Prostate gland (tissue), 2 donors: ENCODE results near the gene GLIS2.

ENCODE experiments used
- POLR2A ChIP-seq: fragments of 450-650 bp; IDR thresholded peaks from one replicate; pipeline ENCODE4 v1.6.1; 2016; ENCODE audit warnings: antibody characterized with exemption, mild to moderate bottlenecking
- TF ChIP-seq, protein P1 (sequence below), 4 experiments: fragments of 200-600 bp in 2 of 4; fragments of 450-650 bp in 2 of 4; sonication (generic) in 2 of 4; IDR thresholded peaks; 1 replicate in 3 of 4; 2 replicates in 1 of 4; pipeline ENCODE4 v1.5.1; 2016 to 2019; ENCODE audit warnings: antibody characterized with exemption in 4 of 4, mild to moderate bottlenecking in 2 of 4, moderate library complexity in 2 of 4

DNA sequence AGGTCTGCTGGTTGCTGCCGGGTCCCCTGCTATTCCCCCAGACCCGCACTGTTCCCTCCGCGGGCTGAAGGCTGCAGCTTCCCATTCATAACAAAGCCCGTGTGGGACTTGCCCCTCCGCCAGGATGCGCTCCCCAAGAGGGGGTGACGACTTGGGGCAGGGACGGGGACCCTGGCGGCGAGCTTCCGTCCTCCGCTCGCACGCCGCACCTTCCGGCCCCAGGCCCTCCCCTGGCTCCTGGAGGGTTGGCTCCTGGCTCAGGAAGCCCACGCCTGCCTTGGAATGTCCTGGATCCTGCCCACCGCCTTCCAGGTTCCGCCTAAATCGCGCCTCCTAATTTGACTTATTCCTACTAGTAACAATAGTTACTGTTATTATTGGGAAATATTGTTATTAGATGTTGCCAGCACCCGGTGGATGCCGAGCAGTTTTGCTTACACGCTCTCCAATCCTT is 42.0 kb upstream of the GLIS2 start:
- TF ChIP-seq POLR2A = peak; percentile 5
- TF ChIP-seq, protein P1, sequence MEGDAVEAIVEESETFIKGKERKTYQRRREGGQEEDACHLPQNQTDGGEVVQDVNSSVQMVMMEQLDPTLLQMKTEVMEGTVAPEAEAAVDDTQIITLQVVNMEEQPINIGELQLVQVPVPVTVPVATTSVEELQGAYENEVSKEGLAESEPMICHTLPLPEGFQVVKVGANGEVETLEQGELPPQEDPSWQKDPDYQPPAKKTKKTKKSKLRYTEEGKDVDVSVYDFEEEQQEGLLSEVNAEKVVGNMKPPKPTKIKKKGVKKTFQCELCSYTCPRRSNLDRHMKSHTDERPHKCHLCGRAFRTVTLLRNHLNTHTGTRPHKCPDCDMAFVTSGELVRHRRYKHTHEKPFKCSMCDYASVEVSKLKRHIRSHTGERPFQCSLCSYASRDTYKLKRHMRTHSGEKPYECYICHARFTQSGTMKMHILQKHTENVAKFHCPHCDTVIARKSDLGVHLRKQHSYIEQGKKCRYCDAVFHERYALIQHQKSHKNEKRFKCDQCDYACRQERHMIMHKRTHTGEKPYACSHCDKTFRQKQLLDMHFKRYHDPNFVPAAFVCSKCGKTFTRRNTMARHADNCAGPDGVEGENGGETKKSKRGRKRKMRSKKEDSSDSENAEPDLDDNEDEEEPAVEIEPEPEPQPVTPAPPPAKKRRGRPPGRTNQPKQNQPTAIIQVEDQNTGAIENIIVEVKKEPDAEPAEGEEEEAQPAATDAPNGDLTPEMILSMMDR (IDR thresholded peaks at IDR 0.05) = peak in 1 of 4 experiments; percentile 46
